Fibroblast of skin of scalp (primary cell): ENCODE results near the gene SPAG9. TPM values are rescaled to one million over a fixed set of nuclear protein-coding genes. Genes with fewer than 3 reads are reported as not detected.
A peak's percentile ranks its signal among the peaks of the same experiment; 100 is the strongest.

Experiments used
- DNase-seq: peaks from one replicate; pipeline ENCODE4 v3.0.0-alpha.2; 2013
- polyA plus RNA-seq, 2 experiments: library from polyadenylated mRNA; unstranded; fragments of 120-200 nt; gene quantifications; one replicate each; pipeline ENCODE4 v1.2.1, GENCODE V29; 2013; ENCODE audit not compliant: insufficient read length in 2 of 2

SPAG9 gene
- polyA plus RNA-seq (2013, experiment 1 of 2; ENCODE audit: insufficient read length): 54.5 TPM
- 64.6 TPM for polyA plus RNA-seq (2013, experiment 2 of 2; ENCODE audit: insufficient read length)

DNA sequence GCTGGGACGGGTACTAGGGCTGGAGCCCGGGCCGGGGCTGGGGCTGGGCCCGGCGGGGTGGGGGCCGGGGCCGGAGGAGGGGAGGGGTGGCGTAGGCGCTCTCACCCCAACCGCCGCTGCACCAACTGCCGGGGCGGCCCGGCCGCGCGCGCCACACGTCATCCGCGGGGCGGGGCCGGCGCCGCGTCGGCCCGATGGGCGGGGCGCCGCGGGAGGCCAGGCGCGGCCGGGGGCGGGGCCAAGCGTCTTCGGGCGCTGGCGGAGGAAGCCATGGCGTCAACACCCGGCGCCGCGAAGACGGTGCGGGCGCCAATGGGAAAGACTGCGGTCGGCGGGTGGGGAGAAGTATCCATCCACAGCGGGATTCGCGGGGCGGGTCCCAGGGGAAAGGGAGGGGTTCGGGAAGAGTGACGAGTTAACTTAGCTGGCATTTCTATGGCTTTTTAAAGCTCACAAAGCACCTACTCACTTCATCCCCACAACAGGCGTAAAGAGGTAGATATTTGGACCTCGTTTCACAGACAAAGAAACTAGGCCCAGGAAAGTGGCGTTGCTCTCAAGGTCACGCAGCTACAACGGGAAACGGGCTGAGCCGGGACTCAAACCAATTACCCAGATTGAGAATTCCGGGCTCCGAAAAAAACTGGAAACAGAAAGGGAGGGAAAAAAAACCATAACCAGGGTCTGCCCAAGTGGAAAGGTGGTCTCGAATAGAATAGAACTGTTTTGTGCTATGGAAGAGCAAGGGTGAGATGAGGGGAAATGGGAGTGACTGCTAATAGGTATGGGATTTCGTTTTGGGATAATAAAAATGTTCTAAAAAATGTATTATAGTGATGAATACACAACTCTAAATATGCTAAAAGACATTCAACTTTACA, at the start of gene SPAG9:
Gene SPAG9, minus strand, starts transcription at position 130 of the 881 bp plus-strand sequence. CDS start 212 bp downstream, outside the sequence.
- peak; percentile 98 for DNase-seq

- DNase-seq: no peak
Measured at GRCh38 chr17:51169340-51169739, 48.7 kb upstream of the SPAG9 start.

DNA sequence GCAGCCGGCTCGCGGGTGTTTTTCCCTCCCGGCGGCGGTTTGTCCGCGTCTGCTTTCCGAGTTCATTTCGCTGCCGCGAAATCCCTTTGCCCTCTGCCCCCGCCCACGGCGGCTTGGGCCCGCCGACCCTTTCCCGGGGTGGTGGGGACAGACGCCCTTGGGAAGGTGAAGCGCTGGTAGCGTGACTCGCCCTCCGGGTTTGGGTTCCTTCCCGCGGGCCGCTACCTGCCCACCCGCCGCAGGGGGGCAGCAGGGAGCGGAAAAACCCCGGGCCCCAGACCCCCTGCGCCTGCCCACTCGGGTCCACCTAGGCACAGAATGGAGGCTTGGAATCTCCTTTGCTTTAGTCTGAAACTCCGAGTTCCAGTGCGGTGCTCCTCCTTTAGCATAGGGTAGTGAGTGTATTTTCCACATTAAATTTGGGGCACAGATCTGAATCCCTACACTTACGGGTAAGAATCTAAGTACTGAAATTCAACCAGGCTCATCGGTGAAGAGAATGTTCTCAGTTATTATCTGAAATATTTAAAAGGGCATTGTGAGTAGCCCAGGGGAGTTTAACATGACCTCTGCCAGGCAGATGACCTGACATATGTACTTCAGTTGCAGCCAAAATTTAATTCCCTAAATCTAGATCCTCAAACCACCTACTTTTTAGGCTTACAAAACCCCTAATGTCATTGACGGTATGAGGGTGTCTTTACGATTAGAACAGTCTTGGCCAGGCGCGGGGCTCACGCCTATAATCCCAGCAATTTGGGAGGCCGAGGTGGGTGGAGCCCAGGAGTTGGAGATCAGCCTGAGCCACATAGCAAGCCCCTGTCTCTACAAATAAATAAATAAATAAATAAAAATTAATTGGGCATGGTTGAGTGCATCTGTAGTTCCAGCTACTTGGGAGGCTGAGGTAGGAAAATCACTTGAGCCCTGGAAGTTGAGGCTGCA, 46.6 kb upstream of the SPAG9 start:
- peak; percentile 54 for DNase-seq

DNA sequence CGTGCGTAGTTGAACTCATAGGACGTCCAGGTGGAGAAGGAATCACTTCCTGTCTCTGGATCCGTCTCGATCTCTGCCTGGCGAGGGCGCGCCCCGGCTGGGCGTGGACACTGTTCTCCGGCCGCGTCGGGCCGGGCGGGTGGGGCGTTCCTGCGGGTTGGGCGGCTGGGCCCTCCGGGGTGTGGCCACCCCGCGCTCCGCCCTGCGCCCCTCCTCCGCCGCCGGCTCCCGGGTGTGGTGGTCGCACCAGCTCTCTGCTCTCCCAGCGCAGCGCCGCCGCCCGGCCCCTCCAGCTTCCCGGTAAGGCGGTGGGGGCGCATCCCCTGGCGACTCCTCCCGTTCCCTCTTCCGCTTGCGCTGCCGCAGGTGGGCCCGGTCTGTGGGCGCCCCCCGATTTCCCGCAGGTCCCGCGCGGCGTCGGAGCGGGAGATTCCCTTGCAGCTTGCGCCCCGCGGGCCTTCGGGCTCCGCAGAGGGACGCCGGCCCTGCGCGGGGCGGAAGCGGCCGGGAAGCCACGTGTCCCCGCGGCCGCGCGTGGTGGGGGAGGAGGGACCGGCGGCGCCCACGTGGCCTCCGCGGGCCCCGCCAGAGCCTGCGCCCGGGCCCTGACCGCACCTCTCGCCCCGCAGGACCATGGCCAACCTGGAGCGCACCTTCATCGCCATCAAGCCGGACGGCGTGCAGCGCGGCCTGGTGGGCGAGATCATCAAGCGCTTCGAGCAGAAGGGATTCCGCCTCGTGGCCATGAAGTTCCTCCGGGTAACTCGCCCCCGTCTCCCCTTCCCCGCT, 45.7 kb upstream of the SPAG9 start, which contains the start of gene NME2:
Gene NME2, plus strand, starts transcription at position 214 of the 789 bp plus-strand sequence. Its CDS starts 420 bp downstream, at position 634.
- peak; percentile 88 for DNase-seq

GRCh38 chr17:51165680-51166197, 45.1 kb upstream of the SPAG9 start:
- no peak for DNase-seq

- no peak for DNase-seq
Measured at GRCh38 chr17:51164911-51165679, 44.4 kb upstream of the SPAG9 start.

DNA sequence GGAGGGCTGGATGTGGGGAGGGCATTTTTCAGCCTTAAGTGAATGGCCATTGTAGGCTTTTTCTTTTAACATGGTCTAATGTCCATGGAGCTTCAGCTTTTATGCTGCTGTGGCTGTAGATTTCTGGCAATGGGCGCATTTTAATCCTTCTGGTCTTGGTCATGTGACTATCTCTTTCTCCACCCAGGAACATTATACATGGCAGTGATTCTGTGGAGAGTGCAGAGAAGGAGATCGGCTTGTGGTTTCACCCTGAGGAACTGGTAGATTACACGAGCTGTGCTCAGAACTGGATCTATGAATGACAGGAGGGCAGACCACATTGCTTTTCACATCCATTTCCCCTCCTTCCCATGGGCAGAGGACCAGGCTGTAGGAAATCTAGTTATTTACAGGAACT, 40.9 kb upstream of the SPAG9 start:
- no peak for DNase-seq

DNA sequence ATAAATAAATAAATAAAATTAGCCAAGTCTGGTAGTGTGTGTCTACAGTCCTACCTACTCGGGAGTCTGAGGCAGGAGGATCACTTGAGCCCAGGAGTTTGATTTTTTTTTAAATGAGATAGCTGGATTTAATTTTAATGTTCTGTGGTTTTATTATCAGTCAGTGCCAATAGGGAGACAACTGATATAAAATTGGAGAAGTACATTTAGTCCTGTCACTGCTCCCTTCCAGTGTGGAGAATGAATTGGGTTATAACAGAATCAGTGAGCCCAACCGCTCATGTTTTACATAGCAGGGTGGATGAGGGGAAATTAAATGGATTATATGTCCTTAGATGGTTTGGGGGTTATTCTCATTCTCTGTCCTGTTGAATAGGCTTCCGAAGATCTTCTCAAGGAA, 38.9 kb upstream of the SPAG9 start:
- no peak for DNase-seq

DNA sequence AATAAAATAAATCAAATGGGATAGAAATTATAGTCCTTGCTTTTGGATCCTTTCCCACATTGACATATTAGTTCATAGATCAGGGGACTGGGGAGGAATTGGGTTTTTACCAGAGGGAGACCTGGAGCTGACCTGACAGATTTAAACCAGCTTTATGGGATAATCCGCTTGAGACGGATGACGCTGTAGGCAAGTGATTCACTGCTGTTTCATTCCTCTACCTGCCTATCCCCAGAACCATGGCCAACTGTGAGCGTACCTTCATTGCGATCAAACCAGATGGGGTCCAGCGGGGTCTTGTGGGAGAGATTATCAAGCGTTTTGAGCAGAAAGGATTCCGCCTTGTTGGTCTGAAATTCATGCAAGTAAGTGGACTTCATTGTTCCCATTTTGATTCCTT, 34.7 kb upstream of the SPAG9 start:
- no peak for DNase-seq

DNA sequence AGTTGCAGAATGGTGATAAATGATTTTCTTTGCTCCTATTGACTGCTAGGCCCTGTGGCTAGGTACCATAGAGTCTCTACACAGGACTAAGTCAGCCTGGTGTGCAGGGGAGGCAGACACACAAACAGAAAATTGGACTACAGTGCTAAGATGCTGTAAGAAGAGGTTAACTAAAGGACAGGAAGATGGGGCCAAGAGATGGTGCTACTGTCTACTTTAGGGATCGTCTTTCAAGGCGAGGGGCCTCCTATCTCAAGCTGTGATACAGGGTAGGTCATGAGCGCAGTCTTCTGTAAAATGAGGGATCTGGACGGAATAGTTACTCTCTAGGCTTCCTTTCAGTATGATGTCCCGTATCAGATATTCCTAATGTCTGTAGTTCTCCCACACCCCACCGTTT, 33.5 kb upstream of the SPAG9 start:
- no peak for DNase-seq

DNA sequence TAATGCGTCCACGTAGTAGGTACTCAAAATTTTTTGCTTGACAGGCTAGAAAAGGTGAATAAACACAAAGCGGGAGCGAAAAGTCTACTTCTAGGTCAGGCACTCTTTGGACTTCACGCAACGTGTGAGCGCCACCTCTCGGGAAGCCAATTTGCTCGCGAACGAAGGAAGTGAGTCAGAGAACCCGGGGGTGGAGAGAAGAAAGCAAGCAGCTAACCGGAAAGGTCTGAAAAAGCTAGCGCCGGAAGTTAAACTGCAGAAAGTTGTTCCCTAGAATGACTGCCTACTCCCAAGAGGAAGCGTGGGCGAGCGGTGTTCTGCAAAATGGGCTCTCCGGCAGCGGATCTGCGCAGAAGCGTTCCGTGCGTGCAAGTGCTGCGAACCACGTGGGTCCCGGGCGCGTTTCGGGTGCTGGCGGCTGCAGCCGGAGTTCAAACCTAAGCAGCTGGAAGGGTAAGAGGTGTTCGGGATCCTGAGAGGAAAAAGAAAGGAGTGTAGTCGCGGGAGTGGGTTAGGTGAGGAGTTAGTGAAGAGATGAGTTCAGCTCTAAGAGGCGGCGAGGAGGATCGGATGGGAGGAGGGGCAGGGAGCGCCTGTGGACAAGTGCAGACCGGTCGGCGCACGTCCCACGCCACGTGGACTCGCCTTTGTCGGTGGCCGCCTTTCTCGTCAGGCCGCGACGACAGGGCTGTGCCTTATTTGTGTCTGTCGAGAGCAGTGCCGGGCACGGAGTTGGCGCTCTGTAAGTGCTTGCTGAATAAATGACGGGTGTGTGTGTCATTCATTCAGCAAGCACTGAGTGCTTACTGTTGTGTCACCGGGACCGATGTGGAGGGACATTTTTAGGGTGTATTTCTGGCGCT, 32.8 kb upstream of the SPAG9 start, which contains the start of gene NME1:
Gene NME1, plus strand, starts transcription at position 350 of the 863 bp plus-strand sequence. CDS start 2,096 bp downstream, outside the sequence.
- DNase-seq: peak; percentile 99

DNA sequence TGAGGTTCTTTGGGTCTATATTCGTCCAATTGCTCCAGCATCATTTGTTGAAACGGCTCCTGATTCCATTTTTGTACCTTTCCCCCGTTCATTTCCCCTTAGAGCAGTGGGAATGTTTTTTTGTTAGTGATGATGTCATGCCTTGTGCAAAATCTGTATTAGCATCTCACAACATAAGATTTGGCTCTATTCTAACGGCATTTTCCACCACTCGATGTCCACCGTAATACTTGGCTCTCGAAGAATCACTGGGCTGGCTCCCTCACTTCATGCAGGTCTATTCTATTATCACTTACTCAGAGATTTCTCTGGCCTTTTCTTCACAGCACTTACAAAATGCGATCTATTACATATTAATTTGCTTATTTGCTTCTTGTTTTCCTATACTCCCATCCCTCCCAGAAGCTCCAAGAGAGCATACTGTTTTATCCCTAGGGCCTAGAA, 32.1 kb upstream of the SPAG9 start:
- DNase-seq: peak; percentile 9

DNA sequence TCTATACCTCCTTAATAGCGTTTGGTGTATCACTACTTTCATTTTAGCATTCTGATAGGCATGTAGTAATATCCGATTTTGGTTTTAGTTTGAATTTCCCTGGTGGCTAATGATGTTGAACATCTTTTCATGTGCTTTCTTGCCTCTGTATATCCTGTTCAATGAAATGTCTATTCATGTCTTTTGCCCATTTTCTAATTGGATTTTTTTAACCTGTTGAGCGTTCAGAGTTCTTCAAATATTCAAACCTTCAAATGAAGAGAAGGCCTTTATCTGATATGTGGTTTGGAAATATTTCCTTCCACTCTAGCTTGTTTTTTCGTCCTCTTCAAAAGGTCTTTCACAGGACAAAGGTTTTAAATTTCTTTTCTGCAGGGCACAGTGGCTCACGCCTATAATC, 30.3 kb upstream of the SPAG9 start:
- DNase-seq: no peak

DNA sequence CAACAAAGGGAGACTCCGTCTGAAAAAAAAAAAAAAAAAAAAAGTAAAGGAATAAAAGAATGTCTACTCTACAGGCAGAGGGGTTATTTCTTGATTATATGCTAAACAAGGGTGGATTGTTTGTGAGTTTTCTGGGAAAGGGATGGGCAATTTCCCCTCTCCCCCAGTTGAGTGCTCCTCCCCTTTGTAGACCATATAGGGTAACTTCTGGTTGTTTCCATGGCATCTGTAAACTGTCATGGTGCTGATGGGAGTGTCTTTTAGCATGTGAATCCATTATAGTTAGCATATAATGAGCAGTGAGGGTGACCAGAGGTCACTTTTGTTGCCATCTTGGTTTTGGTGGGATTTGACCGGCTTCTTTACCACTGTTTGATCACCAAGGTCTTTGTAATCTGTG, 28.5 kb upstream of the SPAG9 start:
- no peak for DNase-seq

- DNase-seq: peak; percentile 30
Measured at GRCh38 chr17:51147650-51148049, 27.0 kb upstream of the SPAG9 start.

DNA sequence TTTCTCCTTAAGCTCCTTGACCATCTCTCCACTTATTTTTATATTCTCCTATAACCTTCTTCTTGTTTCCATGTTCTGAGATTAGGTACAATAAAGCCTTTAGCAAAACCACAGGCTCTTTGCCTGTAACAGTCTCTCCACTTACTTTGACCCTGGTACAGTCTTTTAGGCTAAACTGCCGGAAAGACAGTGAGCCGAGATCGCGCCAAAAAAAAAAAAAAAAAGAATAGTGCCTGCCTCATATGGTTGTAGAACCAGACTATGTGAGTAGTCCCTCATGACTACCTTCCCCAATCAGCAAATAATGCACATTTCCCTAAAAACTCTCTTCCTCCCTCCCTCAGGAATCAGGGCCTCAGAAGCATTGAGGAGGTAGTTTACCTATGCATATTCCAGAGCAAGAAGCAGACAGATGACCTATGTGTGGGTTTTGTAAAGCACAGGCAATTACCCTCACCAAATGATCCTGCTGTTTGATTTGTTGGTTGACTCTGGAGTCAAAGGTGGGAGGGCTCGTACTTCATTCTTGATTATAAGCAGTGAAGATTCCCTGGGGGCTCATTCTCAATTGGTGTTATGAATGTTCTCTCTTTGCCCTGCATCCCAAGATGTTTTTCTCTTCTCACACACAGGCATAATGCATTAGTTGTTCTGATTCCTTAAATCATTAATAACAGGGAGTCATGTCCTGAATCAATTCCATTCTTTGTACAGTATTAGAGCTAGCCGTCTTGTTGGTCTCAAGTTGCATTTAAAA, 23.8 kb upstream of the SPAG9 start:
- no peak for DNase-seq

GRCh38 chr17:51142597-51142996, 21.9 kb upstream of the SPAG9 start:
- DNase-seq: no peak

- DNase-seq: no peak
Measured at GRCh38 chr17:51135956-51136355, 15.3 kb upstream of the SPAG9 start.

DNA sequence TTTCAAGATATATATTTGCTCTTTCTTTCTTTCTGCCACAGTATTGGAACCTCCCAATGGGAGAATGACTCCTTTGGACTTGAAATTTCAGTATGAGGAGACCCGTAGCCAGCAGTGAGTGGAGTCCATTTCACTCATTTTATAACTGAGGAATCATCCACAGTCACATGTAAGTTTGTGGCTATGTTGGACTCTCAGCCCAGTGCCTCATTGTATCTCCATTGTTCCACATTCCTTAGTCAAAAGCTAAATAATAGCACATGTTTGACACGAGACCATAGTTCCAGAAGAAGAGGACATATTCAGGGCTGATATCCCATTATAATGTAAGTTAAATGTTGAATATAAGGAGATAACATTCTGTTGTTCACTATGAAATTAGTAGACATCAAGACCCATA, 12.7 kb upstream of the SPAG9 start:
- peak; percentile 25 for DNase-seq
